Activated CD8-positive, alpha-beta T cell treated with anti-CD3 and anti-CD28 coated beads for 36 hours (primary cell): ENCODE data around the gene TRIOBP. TPM values are rescaled to one million over a fixed set of nuclear protein-coding genes. Genes with fewer than 3 reads are reported as not detected.

Source experiments
- ATAC-seq: fragments of 200-7000 bp; cut with Tn5 transposase; one replicate; pipeline ENCODE4 v1.10.0; 2021; ENCODE audit warnings: mild to moderate bottlenecking, moderate library complexity
- CTCF ChIA-PET: fragments of 350-600 bp; sonication (Branson Sonifier 250); formaldehyde crosslinking; loops from one replicate; lab custom pipeline; 2021; ENCODE audit warnings: antibody characterized with exemption; lab: Charles Lee
- POLR2A ChIA-PET: fragments of 350-600 bp; sonication (Branson Sonifier 250); formaldehyde crosslinking; loops from one replicate; lab custom pipeline; 2021; ENCODE audit warnings: antibody characterized with exemption; lab: Charles Lee
- DNase-seq: peaks from one replicate; pipeline ENCODE4 v3.0.0-alpha.2; 2020
- H3K27ac Mint-ChIP-seq: one replicate; pipeline ENCODE4 v1.8.0; 2021; ENCODE audit warnings: mild to moderate bottlenecking, mixed read lengths
- H3K27me3 Mint-ChIP-seq: one replicate; pipeline ENCODE4 v1.8.0; 2021; ENCODE audit warnings: mixed read lengths
- H3K36me3 Mint-ChIP-seq: one replicate; pipeline ENCODE4 v1.8.0; 2021; ENCODE audit warnings: low read depth, mixed read lengths
- H3K4me1 Mint-ChIP-seq: one replicate; pipeline ENCODE4 v1.8.0; 2021; ENCODE audit warnings: low read depth, mixed read lengths
- H3K4me3 Mint-ChIP-seq: one replicate; pipeline ENCODE4 v1.8.0; 2021; ENCODE audit warnings: mild to moderate bottlenecking, moderate library complexity, mixed read lengths
- H3K9me3 Mint-ChIP-seq: one replicate; pipeline ENCODE4 v1.8.0; 2021; ENCODE audit warnings: mixed read lengths
- CTCF ChIP-seq: fragments of 200-600 bp; IDR thresholded peaks from one replicate; pipeline ENCODE4 v1.8.0; 2022; ENCODE audit warnings: antibody characterized with exemption, mild to moderate bottlenecking
- intact Hi-C: fragments of 100-400 bp; cut with micrococcal nuclease; formaldehyde crosslinking; loops from one replicate; pipeline ENCODE4 v1.10.0; 2022
- total RNA-seq, 2 experiments: library from RNA; stranded (reverse); gene quantifications; one replicate each; pipeline ENCODE4 v1.2.3, GENCODE V29; 2021

TRIOBP gene
- total RNA-seq, 2 experiments from 2014 or later, result 17.8 to 20.7 TPM

DNA sequence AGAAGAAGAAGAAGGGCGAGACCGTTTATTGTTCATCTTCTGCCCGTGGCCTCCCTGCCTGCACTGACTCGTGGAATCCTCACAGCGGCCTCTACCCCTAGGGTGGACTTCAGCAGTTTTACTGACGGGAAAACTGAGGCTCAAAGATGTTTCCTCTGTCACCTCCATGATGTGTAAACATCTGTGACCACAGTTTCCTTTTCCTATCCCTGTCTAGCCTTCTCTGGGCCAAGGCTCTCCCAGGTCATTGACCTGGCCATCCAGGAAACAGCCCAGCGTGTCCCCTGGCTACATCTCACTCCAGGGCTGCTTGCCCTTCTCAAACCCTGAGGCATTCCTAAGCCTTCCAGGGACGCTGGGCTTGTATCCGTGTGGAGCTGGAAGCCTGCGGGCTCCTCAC is 61.8 kb downstream of the TRIOBP start:
- Mint-ChIP-seq H3K36me3 (peaks cover 5% of the 10 kb centered on the region), H3K27ac (no peak overlapping the region), H3K4me1 (no peaks in the 10 kb centered on the region), H3K9me3 (no peaks in the 10 kb centered on the region), H3K4me3 (no peak overlapping the region), H3K27me3 (no peaks in the 10 kb centered on the region)
- POLR2A ChIA-PET, result interaction anchor here (1.5 kb wide), 1 partner anchor 9 kb away, joined by 4 read pairs; no protein-coding TSS in a partner anchor
- no peak for TF ChIP-seq CTCF
- no peak for DNase-seq
- ATAC-seq, result no peak
- CTCF ChIA-PET, result no interaction called here
- intact Hi-C loops, result no loop called here

GRCh38 chr22:37759281-37759680 is 62.4 kb downstream of the TRIOBP start:
- H3K27ac Mint-ChIP-seq, result no peak overlapping the region
- no peak overlapping the region for H3K4me3 Mint-ChIP-seq
- intact Hi-C loops, result no loop called here
- ATAC-seq (no peak), DNase-seq (no peak)
- peaks cover 5% of the 10 kb centered on the region for H3K36me3 Mint-ChIP-seq
- no peak for TF ChIP-seq CTCF
- H3K27me3 Mint-ChIP-seq, result no peaks in the 10 kb centered on the region
- ChIA-PET CTCF (no interaction called here), POLR2A (interaction anchor here (0.6 to 1.5 kb wide), 2 partner anchors 9 to 109 kb away, joined by 3 to 4 read pairs; no protein-coding TSS in a partner anchor)
- no peaks in the 10 kb centered on the region for H3K9me3 Mint-ChIP-seq
- no peaks in the 10 kb centered on the region for H3K4me1 Mint-ChIP-seq

DNA sequence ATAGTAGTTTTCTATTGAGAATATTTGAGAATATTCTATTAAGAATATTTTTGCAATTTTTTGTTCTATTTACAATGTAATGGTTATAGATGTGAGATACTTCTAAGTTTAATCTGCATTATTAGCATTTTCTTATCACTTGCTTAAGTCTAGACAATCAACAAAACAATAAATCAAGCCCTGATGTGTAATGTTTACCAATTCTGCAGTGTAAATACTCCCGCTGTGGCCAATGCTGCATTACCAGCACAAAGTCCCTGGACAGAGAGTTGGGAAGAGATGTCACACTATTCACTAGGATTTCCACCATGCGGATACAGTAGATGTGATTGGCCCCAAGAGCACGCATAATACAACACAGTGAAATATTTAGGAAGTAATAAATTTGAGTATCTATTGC is 63.3 kb downstream of the TRIOBP start:
- no peaks in the 10 kb centered on the region for H3K27me3 Mint-ChIP-seq
- POLR2A ChIA-PET, result no interaction called here
- intact Hi-C loops, result no loop called here
- ATAC-seq (no peak), DNase-seq (no peak)
- CTCF ChIA-PET, result no interaction called here
- peaks cover 5% of the 10 kb centered on the region for H3K36me3 Mint-ChIP-seq
- H3K4me1 Mint-ChIP-seq, result no peaks in the 10 kb centered on the region
- no peak overlapping the region for H3K27ac Mint-ChIP-seq
- TF ChIP-seq CTCF, result no peak
- H3K4me3 Mint-ChIP-seq, result no peak overlapping the region
- no peaks in the 10 kb centered on the region for H3K9me3 Mint-ChIP-seq

DNA sequence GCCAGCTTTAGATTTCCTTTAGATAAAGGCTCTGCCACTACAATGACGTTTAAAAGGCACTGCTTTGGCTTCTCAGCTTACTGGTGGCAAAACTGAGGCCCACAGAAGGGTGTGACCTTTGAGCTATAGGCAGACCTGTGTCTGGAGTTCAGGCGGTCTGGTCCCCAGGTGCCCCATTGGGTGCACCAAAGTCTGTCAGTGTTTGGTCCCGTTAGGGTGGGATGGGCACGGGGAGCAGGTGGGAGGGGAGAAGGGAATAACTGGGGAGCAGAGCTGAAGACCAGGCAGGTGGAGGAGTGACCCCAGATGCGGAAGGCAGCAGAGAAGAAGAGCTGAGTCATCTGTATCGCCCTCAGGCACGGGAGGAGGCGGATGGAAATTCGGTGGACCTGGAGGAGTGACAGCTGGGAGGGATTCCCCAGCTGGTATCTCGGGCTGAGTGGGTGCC is 65.6 kb downstream of the TRIOBP start:
- intact Hi-C loops, result no loop called here
- ATAC-seq, result no peak
- TF ChIP-seq CTCF, result no peak
- no peak overlapping the region for H3K4me3 Mint-ChIP-seq
- no peaks in the 10 kb centered on the region for H3K4me1 Mint-ChIP-seq
- H3K27me3 Mint-ChIP-seq, result no peaks in the 10 kb centered on the region
- ChIA-PET CTCF (no interaction called here), POLR2A (no interaction called here)
- no peak overlapping the region for H3K27ac Mint-ChIP-seq
- no peaks in the 10 kb centered on the region for H3K9me3 Mint-ChIP-seq
- no peak for DNase-seq
- H3K36me3 Mint-ChIP-seq, result peaks cover 5% of the 10 kb centered on the region

DNA sequence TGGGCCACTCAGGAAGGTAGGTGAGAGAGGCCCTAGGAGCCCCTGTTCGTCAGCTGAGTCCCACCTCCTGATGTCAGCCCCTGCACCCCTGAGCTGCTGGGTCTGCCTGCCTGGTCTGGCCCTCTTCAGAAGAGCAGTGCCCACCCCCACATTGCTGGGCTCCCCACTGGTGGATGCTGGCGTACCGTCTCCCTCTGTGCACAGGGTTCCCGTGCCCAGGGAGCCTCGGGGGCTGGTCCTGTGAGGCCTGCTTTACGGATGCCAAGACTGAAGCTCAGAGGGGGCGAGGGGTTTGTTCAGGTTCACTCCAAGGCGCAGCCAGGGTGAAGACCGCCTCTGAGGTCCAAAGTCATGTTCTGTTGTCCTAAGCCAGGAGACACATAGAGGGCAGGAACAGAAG is 66.2 kb downstream of the TRIOBP start:
- intact Hi-C loops, result no loop called here
- ChIA-PET CTCF (interaction anchor here (0.9 kb wide), 1 partner anchor 54 kb away, joined by 3 read pairs; no protein-coding TSS in a partner anchor), POLR2A (interaction anchor here (1.0 kb wide), 1 partner anchor 8 kb away, joined by 3 read pairs; no protein-coding TSS in a partner anchor)
- H3K36me3 Mint-ChIP-seq, result peaks cover 5% of the 10 kb centered on the region
- H3K4me3 Mint-ChIP-seq, result no peak overlapping the region
- no peaks in the 10 kb centered on the region for H3K9me3 Mint-ChIP-seq
- no peak for DNase-seq
- no peak for TF ChIP-seq CTCF
- H3K27me3 Mint-ChIP-seq, result no peaks in the 10 kb centered on the region
- no peak overlapping the region for H3K27ac Mint-ChIP-seq
- no peak for ATAC-seq
- no peaks in the 10 kb centered on the region for H3K4me1 Mint-ChIP-seq
